ENCODE results near the gene TTC4.

TTC4 gene

DNA sequence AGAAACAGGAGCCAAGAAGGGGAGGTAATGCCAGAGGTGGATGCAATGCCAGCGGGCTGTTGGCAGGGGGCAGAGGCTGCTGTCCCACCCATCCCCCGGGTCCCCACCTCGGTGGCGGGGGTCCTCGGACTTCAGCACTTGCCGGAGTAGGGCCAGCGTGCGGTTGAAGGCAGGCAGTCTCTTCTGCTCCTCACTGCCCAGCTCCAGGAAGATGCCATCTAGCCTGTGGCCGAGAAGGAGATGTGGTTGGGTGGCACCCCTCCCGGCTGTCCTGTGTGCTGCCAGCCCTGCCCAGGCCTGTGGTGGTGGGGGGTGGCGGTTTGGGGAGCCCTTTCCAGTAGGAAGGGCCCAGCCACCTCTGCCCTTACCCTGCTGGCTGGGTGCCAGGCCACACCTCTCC is 71.9 kb downstream of the TTC4 start:
- no peak for DNase-seq

DNA sequence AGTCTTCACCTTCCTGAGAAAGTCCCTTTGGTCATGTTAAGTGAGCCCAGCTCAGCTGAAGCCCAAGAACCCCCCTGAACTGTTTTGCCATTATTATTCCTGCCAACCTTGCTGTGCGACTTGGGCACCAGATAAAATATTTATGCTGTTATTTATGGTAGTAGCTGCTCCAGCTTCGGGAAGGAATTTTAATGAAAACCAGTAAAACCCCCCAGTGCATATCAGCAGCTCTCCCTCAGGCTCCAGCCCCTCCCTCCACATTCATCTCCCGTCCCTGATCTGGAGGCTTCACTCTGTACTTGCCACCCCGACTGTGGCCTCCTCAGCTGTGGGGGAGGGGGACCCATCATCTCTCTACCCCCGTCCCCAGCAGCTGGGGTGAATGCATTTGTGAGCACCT is 72.8 kb downstream of the TTC4 start:
- no peak for DNase-seq

DNA sequence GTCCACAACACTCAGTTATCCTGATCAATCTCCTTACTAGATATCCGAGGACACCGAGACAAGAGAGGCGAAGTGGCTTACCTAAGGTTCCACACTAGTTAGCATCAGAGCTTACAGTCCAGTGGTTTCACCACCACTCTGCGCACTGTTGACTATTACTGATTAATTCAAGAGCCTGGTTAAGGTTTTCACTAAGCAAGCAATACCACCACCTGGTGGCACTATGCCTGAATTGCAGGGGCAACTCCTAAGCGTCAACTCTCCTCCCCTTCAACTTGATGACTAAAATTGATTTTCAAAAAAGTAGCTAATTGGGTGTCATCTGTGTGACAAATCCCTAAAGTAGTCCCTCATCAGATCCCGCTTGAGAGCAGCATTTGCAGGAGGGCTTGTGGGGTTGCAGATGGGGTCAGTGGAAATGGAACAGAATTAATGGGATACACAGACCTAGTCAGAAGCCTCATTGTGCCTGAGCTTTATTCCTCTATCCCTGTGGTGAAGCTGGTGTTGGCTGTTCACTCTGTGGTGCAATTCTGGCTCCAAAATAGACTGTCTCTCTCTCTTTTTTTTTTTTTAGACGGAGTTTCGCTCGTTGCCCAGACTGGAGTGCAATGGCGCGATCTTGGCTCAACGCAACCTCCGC is 76.3 kb downstream of the TTC4 start:
- no peak for DNase-seq

Measured in SIG-M5 (cell line).